Psoas muscle (tissue), 8 donors: ENCODE measurements around the gene XPNPEP1. TPM values are rescaled to one million over a fixed set of nuclear protein-coding genes. Genes with fewer than 3 reads are reported as not detected.

Experiments used
- ATAC-seq, 4 donors: fragments of 200-7000 bp; cut with Tn5 transposase; one replicate each; pipeline ENCODE4 v1.9.1; 2020; ENCODE audit warnings: moderate library complexity in 3 of 4, mild to moderate bottlenecking in 2 of 4
- DNase-seq, 2 donors: peaks; one replicate each; pipeline ENCODE4 v3.0.0-alpha.2; 2020
- H3K27ac ChIP-seq: fragments of 200-600 bp; one replicate; pipeline ENCODE4 v1.8.0; 2022
- H3K27me3 ChIP-seq, 3 donors: fragments of 200-600 bp in 1 of 3; one replicate each; pipeline versions ENCODE4 v1.6.1 to v1.8.0; 2013 to 2022; ENCODE audit warnings: low read length in 2 of 3, mild to moderate bottlenecking in 2 of 3, moderate library complexity in 1 of 3; ENCODE audit not compliant: insufficient read depth in 3 of 3
- H3K36me3 ChIP-seq, 2 donors: fragments of 200-600 bp in 1 of 2; one replicate each; pipeline versions ENCODE4 v1.6.1 to v1.8.0; 2013 to 2022; ENCODE audit warnings: low read depth in 1 of 2, mild to moderate bottlenecking in 1 of 2, moderate library complexity in 1 of 2; ENCODE audit not compliant: insufficient read depth in 1 of 2
- H3K4me1 ChIP-seq: fragments of 200-600 bp; one replicate; pipeline ENCODE4 v1.8.0; 2022
- H3K4me3 ChIP-seq: fragments of 200-600 bp; one replicate; pipeline ENCODE4 v1.8.0; 2022; ENCODE audit warnings: mild to moderate bottlenecking
- H3K9me3 ChIP-seq: fragments of 200-600 bp; one replicate; pipeline ENCODE4 v1.8.0; 2022
- WGBS, 3 donors: extraction: QIAGEN DNeasy Blood & Tissue Kit; methylation state at CpG; one replicate each; pipeline versions ENCODE4 v1.1.6 to v1.1.7; 2013; 5-methylcytosine and 5-hydroxymethylcytosine counted together
- intact Hi-C, 2 donors: fragments of 100-400 bp; cut with DNase I; formaldehyde crosslinking; loops; one replicate each; pipeline versions ENCODE4 v1.11.0 to v1.14.2; 2022
- polyA plus RNA-seq, 3 donors: library from polyadenylated mRNA; stranded (reverse); fragments of 200-250 nt; gene quantifications; one replicate each; pipeline ENCODE4 v1.2.3, GENCODE V29; 2013
- total RNA-seq, 4 donors: library from RNA; stranded (reverse); fragmentation: NEBNext Ultra II Directional in 2 of 4; extraction: Animal tissue kit (Norgen Biotek cat#: 25700) in 2 of 4; gene quantifications; one replicate each; pipeline versions ENCODE4 v1.2.1 to v1.2.4, GENCODE V29; 2021 to 2023
- TF ChIP-seq, protein P1 (sequence below): fragments of 200-600 bp; IDR thresholded peaks from one replicate; pipeline ENCODE4 v1.8.0; 2022; ENCODE audit warnings: antibody characterized with exemption
- donor health status: healthy with polysubstance abuse.
- donor health status: DM: no; HTN: no; CAD: no; lungs with moderate emphysema.
- donor health status: Bipolar disorder and iron deficiency.
- donor health status: healthy.
- donor health status: DM: yes; HTN: yes; CAD: no.
- donor health status: DM: no; HTN: no; CAD: no.
- donor health status: DM: no; HTN: no; CAD: no.
- donor health status: DM: yes; HTN: yes; CAD: no.

XPNPEP1 gene
- total and polyA plus RNA-seq, 7 donors = 22.6 to 62.3 (median 37.3) TPM

DNA sequence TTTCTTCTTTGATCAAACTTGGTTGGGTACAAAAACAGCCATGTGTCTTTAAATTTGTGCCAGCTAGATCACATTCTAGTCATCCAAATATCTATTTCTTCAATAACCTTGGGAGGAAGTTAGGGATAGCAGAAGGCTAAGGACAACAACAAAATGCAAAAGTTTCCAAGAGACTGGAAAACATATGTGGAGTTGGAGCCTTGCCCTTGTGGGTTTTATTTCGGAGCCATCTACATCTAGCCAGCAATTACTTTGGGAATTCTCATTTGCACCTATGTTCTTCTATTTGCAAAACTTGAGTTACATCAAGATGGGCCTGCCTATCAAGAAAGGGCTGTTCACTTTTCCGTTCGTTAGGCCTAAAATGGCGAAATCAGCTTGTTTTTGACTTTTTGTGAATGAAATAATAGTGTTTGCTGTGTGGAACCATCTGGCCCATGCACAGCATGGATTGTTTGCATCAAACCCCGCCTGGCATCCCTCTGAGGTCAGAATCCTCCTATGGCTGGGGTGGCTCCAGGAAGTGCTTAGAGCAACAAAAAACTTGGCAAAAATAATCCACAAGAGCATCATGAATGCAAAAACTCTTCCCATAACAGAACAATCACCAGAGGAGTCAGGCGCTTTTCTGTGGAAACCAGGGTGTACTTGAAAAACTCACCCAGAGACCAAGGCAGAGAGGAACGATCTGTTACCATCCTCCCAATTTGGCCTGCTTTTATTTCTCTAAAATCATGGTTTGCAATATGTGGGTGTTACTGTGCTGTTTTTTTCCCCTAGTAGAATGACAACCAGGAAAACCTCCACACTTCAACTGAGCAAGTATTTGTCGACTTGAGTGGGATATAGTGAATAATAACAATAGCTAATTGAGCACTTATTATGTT lies 36.2 kb upstream of the XPNPEP1 start:
- Histone ChIP-seq H3K4me1 (no peaks in the 10 kb centered on the region), H3K9me3 (no peaks in the 10 kb centered on the region), H3K27ac (no peak overlapping the region), H3K4me3 (no peak overlapping the region), H3K36me3 (no peaks in the 10 kb centered on the region), H3K27me3 (no peaks in the 10 kb centered on the region)
- DNase-seq (no peak), ATAC-seq (no peak)
- intact Hi-C loops = no loop called here
- TF ChIP-seq, protein P1, sequence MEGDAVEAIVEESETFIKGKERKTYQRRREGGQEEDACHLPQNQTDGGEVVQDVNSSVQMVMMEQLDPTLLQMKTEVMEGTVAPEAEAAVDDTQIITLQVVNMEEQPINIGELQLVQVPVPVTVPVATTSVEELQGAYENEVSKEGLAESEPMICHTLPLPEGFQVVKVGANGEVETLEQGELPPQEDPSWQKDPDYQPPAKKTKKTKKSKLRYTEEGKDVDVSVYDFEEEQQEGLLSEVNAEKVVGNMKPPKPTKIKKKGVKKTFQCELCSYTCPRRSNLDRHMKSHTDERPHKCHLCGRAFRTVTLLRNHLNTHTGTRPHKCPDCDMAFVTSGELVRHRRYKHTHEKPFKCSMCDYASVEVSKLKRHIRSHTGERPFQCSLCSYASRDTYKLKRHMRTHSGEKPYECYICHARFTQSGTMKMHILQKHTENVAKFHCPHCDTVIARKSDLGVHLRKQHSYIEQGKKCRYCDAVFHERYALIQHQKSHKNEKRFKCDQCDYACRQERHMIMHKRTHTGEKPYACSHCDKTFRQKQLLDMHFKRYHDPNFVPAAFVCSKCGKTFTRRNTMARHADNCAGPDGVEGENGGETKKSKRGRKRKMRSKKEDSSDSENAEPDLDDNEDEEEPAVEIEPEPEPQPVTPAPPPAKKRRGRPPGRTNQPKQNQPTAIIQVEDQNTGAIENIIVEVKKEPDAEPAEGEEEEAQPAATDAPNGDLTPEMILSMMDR = no peak
- 86 to 90% (median 86%) methylated on average over 8 of the region's 8 CpGs for whole genome bisulfite sequencing, 3 donors

DNA sequence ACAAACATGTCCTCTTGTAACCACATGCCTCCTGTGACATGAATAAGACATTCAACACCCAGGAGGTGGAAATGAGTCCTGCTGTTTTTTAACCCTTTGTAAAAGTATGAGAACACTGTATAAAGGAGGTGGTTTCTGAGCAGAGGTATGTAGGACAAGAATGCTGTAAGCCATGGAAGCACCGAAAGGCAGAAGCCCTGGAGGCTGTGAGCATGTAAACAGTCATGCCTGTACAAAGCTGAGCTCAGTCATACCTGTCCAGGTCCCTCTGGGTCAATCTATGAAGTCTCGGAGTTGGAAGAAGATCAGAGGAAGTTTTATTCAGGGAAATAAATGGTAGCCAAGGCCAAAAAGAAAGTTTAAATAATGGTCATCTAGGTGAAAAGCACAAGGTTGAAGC lies 34.7 kb upstream of the XPNPEP1 start:
- ATAC-seq = no peak
- H3K4me3 ChIP-seq = no peak overlapping the region
- DNase-seq = no peak
- no peak overlapping the region for H3K27ac ChIP-seq
- intact Hi-C loops = no loop called here
- TF ChIP-seq, protein P1 = no peak
- H3K36me3 ChIP-seq = no peaks in the 10 kb centered on the region
- no peaks in the 10 kb centered on the region for H3K27me3 ChIP-seq
- H3K9me3 ChIP-seq = no peaks in the 10 kb centered on the region
- WGBS, 3 donors = 91 to 94% (median 94%) methylated on average over 2 of the region's 2 CpGs
- no peaks in the 10 kb centered on the region for H3K4me1 ChIP-seq

DNA sequence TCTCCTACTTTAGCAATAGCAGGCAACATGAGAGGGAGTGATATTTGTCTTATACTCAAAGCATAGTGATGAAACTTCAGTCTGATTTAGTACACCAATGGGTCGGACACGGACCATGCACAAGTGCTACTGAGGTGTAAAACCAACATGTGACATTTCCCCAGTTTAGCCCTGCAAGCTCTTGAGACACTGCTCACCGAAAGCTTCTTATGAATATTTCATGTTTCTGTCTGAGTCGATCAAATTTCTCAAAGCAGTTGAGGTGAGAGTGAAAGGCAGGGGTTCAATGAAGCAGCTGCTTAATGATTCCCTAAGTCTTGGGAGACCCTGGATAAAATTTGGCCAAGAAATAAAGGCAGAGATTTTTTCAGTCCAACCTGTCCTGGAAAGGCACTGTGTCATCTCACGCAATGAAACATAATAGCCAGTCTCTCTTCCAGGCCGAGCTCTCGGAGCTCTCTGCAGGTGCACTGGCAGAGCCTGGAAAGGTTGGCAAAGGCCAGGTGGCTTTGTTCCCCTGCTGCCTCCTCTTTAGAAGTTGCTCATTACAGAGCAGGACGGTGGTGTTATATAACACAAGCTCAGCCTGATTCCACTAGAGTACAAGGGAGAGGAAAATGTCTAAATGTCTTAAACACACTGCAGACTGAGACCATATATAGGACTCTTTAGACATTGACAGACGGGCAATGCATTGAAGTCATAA lies 33.9 kb upstream of the XPNPEP1 start:
- Histone ChIP-seq H3K27ac (no peak overlapping the region), H3K36me3 (no peaks in the 10 kb centered on the region), H3K27me3 (no peaks in the 10 kb centered on the region), H3K9me3 (no peaks in the 10 kb centered on the region), H3K4me3 (no peak overlapping the region), H3K4me1 (no peaks in the 10 kb centered on the region)
- DNase-seq = no peak
- TF ChIP-seq, protein P1 = no peak
- ATAC-seq = peak in 1 of 4 donors; percentile 54
- intact Hi-C loops = no loop called here
- 59 to 75% (median 63%) methylated on average over 9 of the region's 9 CpGs for WGBS, 3 donors

DNA sequence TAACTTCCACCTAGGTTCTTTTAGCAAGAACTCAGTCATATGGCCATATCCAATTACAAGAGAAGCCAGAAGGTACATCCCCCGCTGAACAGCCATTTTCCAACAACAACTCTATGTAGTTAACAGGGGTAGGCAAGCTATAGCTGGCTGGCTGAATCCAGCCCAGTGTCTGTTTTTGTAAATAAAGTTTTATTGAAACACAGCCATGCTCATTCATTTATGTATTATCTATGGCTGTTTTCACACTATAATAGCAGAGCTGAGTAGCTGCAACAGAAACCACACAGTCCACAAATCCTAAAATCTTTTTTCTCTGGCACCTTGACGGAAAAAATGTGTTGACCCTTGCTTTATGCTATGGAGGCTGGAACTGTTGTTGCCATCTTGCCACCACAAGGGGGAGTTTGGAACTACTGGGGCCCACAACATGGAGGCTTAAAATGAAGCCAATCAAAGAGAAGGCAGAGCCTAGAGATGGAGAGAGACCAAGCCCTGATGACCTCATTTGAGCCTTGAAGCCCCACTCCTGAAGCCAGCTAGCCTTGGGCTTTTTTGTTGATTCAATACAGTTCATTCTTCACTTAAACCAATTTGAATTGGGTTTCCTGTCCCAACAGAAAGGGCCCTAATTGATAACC lies 33.3 kb upstream of the XPNPEP1 start:
- Histone ChIP-seq H3K36me3 (no peaks in the 10 kb centered on the region), H3K4me3 (no peak overlapping the region), H3K4me1 (no peaks in the 10 kb centered on the region), H3K9me3 (no peaks in the 10 kb centered on the region), H3K27ac (no peak overlapping the region), H3K27me3 (no peaks in the 10 kb centered on the region)
- intact Hi-C loops = no loop called here
- DNase-seq (no peak), ATAC-seq (peak in 1 of 4 donors; percentile 47)
- WGBS, 3 donors = 91 to 98% (median 93%) methylated on average over 2 of the region's 2 CpGs
- TF ChIP-seq, protein P1 = peak; percentile 20
